ENCODE data around the gene FILIP1L.

Gene FILIP1L

GRCh38 chr3:99803297-99803696 lies 311.0 kb downstream of the FILIP1L start:
- DNase-seq (ENCODE audit: low read depth in 2 of 2) = no peak

DNA sequence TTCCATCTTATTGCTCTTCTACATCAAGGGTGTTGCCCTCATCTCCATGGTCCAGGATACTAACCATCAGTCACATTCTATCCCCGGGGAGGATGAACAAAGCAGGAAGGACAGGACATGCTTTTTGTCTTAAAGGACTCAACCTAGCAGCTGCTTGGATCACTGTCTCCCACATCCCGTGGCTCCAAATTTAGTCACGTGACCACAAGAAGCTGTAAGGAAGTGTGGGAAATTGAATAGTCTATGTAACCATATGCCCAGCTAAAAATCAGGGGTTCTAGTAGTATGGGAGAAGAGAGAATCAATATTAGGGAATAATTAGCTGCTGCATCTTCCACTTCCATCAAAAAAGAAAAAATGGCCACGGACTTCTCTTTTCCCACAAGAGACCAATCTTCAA lies 314.9 kb downstream of the FILIP1L start:
- no peak for DNase-seq (ENCODE audit: low read depth in 2 of 2)

- DNase-seq (ENCODE audit: low read depth in 2 of 2) = no peak
Measured at GRCh38 chr3:99795573-99795972, 318.7 kb downstream of the FILIP1L start.

DNA sequence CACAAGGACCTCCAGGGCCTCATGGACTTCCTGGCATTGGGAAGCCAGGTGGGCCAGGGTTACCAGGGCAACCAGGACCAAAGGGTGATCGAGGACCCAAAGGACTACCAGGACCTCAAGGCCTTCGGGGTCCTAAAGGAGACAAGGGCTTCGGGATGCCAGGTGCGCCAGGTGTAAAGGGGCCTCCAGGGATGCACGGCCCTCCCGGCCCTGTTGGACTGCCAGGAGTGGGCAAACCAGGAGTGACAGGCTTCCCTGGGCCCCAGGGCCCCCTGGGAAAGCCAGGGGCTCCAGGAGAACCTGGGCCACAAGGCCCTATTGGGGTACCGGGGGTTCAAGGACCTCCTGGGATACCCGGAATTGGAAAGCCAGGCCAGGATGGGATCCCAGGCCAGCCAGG lies 319.8 kb downstream of the FILIP1L start:
- no peak for DNase-seq (ENCODE audit: low read depth in 2 of 2)

DNA sequence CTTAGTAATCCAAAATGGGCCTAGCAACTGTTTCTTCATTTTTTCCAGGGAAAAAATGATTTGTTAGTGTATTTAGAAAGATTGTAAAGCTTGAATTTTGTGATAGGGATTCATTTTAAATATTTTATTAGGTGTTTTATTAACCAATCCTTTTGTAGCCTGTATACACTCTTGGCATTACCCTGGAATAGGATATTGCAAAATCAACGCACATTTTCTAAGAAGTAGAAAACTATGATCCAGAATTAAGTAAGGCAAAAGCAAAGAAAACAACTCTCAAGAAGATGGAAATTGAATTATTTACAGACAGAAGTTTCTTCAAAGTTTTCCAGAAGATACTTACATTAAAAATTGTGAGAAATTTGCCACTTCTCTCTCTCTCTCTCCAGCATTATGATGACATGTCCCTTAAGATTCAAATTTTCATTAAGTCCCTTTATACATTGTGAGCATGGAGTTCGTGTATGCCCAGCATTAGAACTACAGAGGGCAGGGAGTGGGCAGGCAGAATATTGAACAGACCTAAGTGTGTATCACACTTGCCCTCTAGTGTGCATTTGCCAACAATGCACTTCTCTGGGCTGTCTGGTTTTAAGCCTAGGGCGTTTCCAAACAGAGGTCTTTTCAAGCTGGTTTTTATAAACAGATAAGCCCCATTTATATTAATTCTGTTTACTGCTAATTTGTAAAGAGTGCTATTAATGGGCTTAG lies 325.1 kb downstream of the FILIP1L start:
- DNase-seq (ENCODE audit: low read depth in 2 of 2) = no peak

Data from stimulated activated CD8-positive, alpha-beta memory T cell treated with anti-CD3 and anti-CD28 coated beads, Interleukin-15, amount 100 ng/mL, for 4 hours (primary cell).